HepG2 (cell line): ENCODE data around the gene RGS6. TPM values are rescaled to one million over a fixed set of nuclear protein-coding genes. Genes with fewer than 3 reads are reported as not detected.

ENCODE experiments used
- ATAC-seq: fragments of 200-7000 bp; cut with Tn5 transposase; 3 replicates; pipeline ENCODE4 v1.9.1; 2020; ENCODE audit warnings: mild to moderate bottlenecking, moderate library complexity
- BruUV-seq: library from RNA; stranded (reverse); fragments of 400-500 nt; replicated peaks from 2 replicates; lab custom pipeline; 2021; lab: Mats Ljungman, UMichigan
- CTCF ChIA-PET: fragments of 300-600 bp; formaldehyde crosslinking; extraction: SDS; loops from one replicate; lab custom pipeline; 2021; ENCODE audit warnings: low total read pairs, inconsistent platforms, low intra/inter-chr PET ratio; lab: Yijun Ruan, JAX
- POLR2A ChIA-PET: fragments of 350-600 bp; sonication (Branson Sonifier 250); formaldehyde crosslinking; loops from one replicate; lab custom pipeline; 2020; ENCODE audit warnings: antibody characterized with exemption, inconsistent platforms; lab: Yijun Ruan, JAX
- DNase-seq: peaks from one replicate; pipeline ENCODE4 v3.0.0-alpha.2; 2015; ENCODE audit warnings: low spot score
- FAIRE-seq: peaks from 3 replicates; lab custom pipeline; 2011; peaks lifted over from hg19 to GRCh38; lab: Jason Lieb, UNC
- H2AFZ ChIP-seq: one replicate; pipeline ENCODE4 v1.6.1; 2011; ENCODE audit warnings: low read length, inconsistent platforms
- H3K27ac ChIP-seq: fragments of 300-600 bp; 3 replicates; pipeline ENCODE4 v1.8.0; 2011; ENCODE audit warnings: mixed run types, mild to moderate bottlenecking, mixed read lengths, low read length, inconsistent platforms; ENCODE audit not compliant: insufficient read depth; ENCODE audit errors: extremely low read length
- H3K27me3 ChIP-seq, 2 experiments: fragments of 200-600 bp in 1 of 2; 2 replicates in 1 of 2; 3 replicates in 1 of 2; pipeline versions ENCODE4 v1.6.0 to v1.8.0; 2011; ENCODE audit warnings: low read length in 2 of 2, mild to moderate bottlenecking in 2 of 2, moderate library complexity in 2 of 2, inconsistent platforms in 1 of 2; ENCODE audit not compliant: insufficient read depth in 2 of 2, control insufficient read depth in 1 of 2
- H3K36me3 ChIP-seq, 2 experiments: fragments of 200-600 bp in 1 of 2; replicated peaks in 1 of 2; 2 replicates in 1 of 2; 3 replicates in 1 of 2; pipeline versions ENCODE4 v1.5.1 to v1.8.0; 2011; ENCODE audit warnings: low read length in 2 of 2, inconsistent platforms in 1 of 2; ENCODE audit not compliant: insufficient read depth in 2 of 2, control insufficient read depth in 1 of 2
- H3K4me1 ChIP-seq: 2 replicates; pipeline ENCODE4 v1.5.1; 2012; ENCODE audit warnings: low read length, inconsistent platforms; ENCODE audit not compliant: insufficient read depth
- H3K4me2 ChIP-seq: 2 replicates; pipeline ENCODE4 v1.6.0; 2011; ENCODE audit warnings: low read depth, low read length, inconsistent platforms
- H3K4me3 ChIP-seq, 3 experiments: fragments of 200-600 bp in 1 of 3; sonication (generic), shearing (Covaris generic) in 1 of 3; replicated peaks in 1 of 3; 2 replicates each; pipeline ENCODE4 v1.5.1; 2011 to 2016; ENCODE audit warnings: low read length in 3 of 3, inconsistent platforms in 2 of 3, low read depth in 2 of 3, mild to moderate bottlenecking in 2 of 3, control low read depth in 1 of 3, mixed read lengths in 1 of 3; ENCODE audit not compliant: insufficient read depth in 1 of 3
- H3K79me2 ChIP-seq: one replicate; pipeline ENCODE4 v1.6.1; 2011; ENCODE audit warnings: low read length, inconsistent platforms; ENCODE audit not compliant: insufficient read depth
- H3K9ac ChIP-seq: 2 replicates; pipeline ENCODE4 v1.6.0; 2011; ENCODE audit warnings: mild to moderate bottlenecking, low read depth, low read length, inconsistent platforms; ENCODE audit not compliant: insufficient read depth
- H3K9me3 ChIP-seq: 2 replicates; pipeline ENCODE4 v1.5.1; 2012; ENCODE audit warnings: mild to moderate bottlenecking, low read length
- H4K20me1 ChIP-seq: 2 replicates; pipeline ENCODE4 v1.6.0; 2011; ENCODE audit warnings: inconsistent platforms, mild to moderate bottlenecking, low read length, moderate library complexity; ENCODE audit not compliant: insufficient read depth
- FOXA1 ChIP-seq, 2 experiments: fragments of 450-650 bp in 1 of 2; sonication (generic) in 1 of 2; formaldehyde crosslinking in 1 of 2; IDR thresholded peaks; 2 replicates each; pipeline versions ENCODE4 v1.4.0 to v1.6.1; 2016 to 2020; ENCODE audit warnings: missing genetic modification reagents in 1 of 2
- KAT2B ChIP-seq: fragments of 150-350 bp; IDR thresholded peaks from 2 replicates; pipeline ENCODE4 v1.6.1; 2014; ENCODE audit warnings: low read depth, low read length, borderline replicate concordance
- MED8 ChIP-seq: sonication (generic); formaldehyde crosslinking; IDR thresholded peaks from 2 replicates; pipeline ENCODE4 v1.8.1; 2023; ENCODE audit warnings: mild to moderate bottlenecking, missing genetic modification reagents; ENCODE audit not compliant: insufficient replicate concordance
- MLX ChIP-seq: IDR thresholded peaks from 2 replicates; pipeline ENCODE4 v1.6.1; 2016
- TFDP2 ChIP-seq: sonication (generic); formaldehyde crosslinking; IDR thresholded peaks from 2 replicates; pipeline ENCODE4 v1.4.0; 2020; ENCODE audit warnings: missing genetic modification reagents
- ZNF180 ChIP-seq: sonication (generic); formaldehyde crosslinking; IDR thresholded peaks from 2 replicates; pipeline ENCODE4 v1.4.0; 2020; ENCODE audit warnings: low read depth, missing genetic modification reagents, borderline replicate concordance
- ZNF503 ChIP-seq: sonication (generic); formaldehyde crosslinking; IDR thresholded peaks from 2 replicates; pipeline ENCODE4 v1.4.0; 2020; ENCODE audit warnings: missing genetic modification reagents
- ZNF891 ChIP-seq: sonication (generic); formaldehyde crosslinking; IDR thresholded peaks from 2 replicates; pipeline ENCODE4 v1.5.0; 2020; ENCODE audit warnings: mild to moderate bottlenecking, missing genetic modification reagents
- WGBS: methylation state at CpG from one replicate; pipeline ENCODE4 v1.1.6; 2017; ENCODE audit warnings: low lambda C conversion rate; 5-methylcytosine and 5-hydroxymethylcytosine counted together
- in situ Hi-C: cut with HindIII; loops from 2 replicates; pipeline ENCODE4 v1.10.0; 2017; ENCODE audit warnings: low pct_unique_long_range_greater_than_20kb; ENCODE audit not compliant: extremely low pct_ligation_motif_present
- intact Hi-C: fragments of 100-400 bp; cut with micrococcal nuclease; formaldehyde crosslinking; loops from one replicate; pipeline ENCODE4 v1.10.0; 2022; ENCODE audit not compliant: unreplicated experiment
- polyA plus RNA-seq, 8 experiments: library from polyadenylated mRNA; depleted of rRNA in 3 of 8; stranded (reverse) in 7 of 8; unstranded in 1 of 8; fragments of >200 nt; fragmentation: Illumina TruSeq in 4 of 8; extraction: Trizol in 4 of 8; gene quantifications; 2 replicates each; pipeline versions ENCODE4 v1.2.1 to v1.2.3, GENCODE V29; 2011 to 2016; ENCODE audit warnings: low read depth in 4 of 8, missing spikeins in 1 of 8, mixed read lengths in 1 of 8; ENCODE audit not compliant: insufficient read depth in 1 of 8
- total RNA-seq, 5 experiments: library from RNA; depleted of rRNA; stranded (reverse); fragments of >200 nt; fragmentation: Illumina TruSeq; extraction: Trizol; gene quantifications; 2 replicates each; pipeline ENCODE4 v1.2.3, GENCODE V29; 2016; ENCODE audit warnings: low read depth in 1 of 5

Gene RGS6
- total and polyA plus RNA-seq, 2 of the 13 experiments (the other 11 are each of a cell fraction or from before 2014, with no cell fraction given) = not detected

GRCh38 chr14:72498646-72499045 lies 566.4 kb downstream of the RGS6 start (continued):
- no peak for TF ChIP-seq FOXA1 (IDR thresholded peaks at IDR 0.05)
- TF ChIP-seq FOXA1 (CRISPR knock-in tag; IDR thresholded peaks at IDR 0.05) = no peak
- no peak for TF ChIP-seq TFDP2 (CRISPR knock-in tag)
- no peak for TF ChIP-seq KAT2B
- TF ChIP-seq MLX (CRISPR knock-in tag) = no peak

GRCh38 chr14:72499746-72500145 lies 567.5 kb downstream of the RGS6 start:
- H3K4me1 ChIP-seq = no peaks in the 10 kb centered on the region
- H3K36me3 ChIP-seq = no peaks in the 10 kb centered on the region
- no TSS peak for BruUV-seq
- CTCF ChIA-PET = no interaction called here
- POLR2A ChIA-PET = no interaction called here
- intact Hi-C loops = no loop called here
- H3K4me3 ChIP-seq = no peak overlapping the region
- H3K9ac ChIP-seq = no peak overlapping the region
- H3K9me3 ChIP-seq = peaks cover 9% of the 10 kb centered on the region
- ATAC-seq (no peak), FAIRE-seq (no peak), DNase-seq (no peak)
- H3K27ac ChIP-seq = no peak overlapping the region
- H3K4me2 ChIP-seq = no peak overlapping the region
- in situ Hi-C loops = no loop called here
- no peaks in the 10 kb centered on the region for H4K20me1 ChIP-seq
- WGBS = 61% methylated on average over 5 of the region's 5 CpGs
- no peaks in the 10 kb centered on the region; a peak in 1 of 5 replicates for H3K27me3 ChIP-seq
- no peak overlapping the region for H2AFZ ChIP-seq
- no peak for TF ChIP-seq ZNF891 (CRISPR knock-in tag)
- no peak for TF ChIP-seq ZNF503
- TF ChIP-seq MED8 (CRISPR knock-in tag) = no peak
- TF ChIP-seq ZNF180 (CRISPR knock-in tag) = no peak
- H3K79me2 ChIP-seq = no peaks in the 10 kb centered on the region
